GM11168 (cell line): ENCODE results near the gene PDLIM7.
"Not testable (repeated sequence)": the region's sequence is repeated elsewhere in the genome, so short reads cannot be mapped to it uniquely, and the experiment has no call there.

ENCODE experiments used
- in situ Hi-C: fragments of 300-500 bp; cut with MboI; formaldehyde crosslinking; loops from one replicate; pipeline ENCODE4 v1.12.0; 2022; ENCODE audit warnings: low sequenced_read_pairs; ENCODE audit not compliant: unreplicated experiment

The PDLIM7 gene

GRCh38 chr5:177493795-177494345 is 3.5 kb downstream of the PDLIM7 start:
- in situ Hi-C loops, result no loop called here

- in situ Hi-C loops, result no loop called here
Measured at GRCh38 chr5:177492841-177493240, 4.6 kb downstream of the PDLIM7 start.

GRCh38 chr5:177491983-177492746 is 5.2 kb downstream of the PDLIM7 start:
- in situ Hi-C loops, result no loop called here

- in situ Hi-C loops, result no loop called here
Measured at GRCh38 chr5:177491429-177491945, 5.9 kb downstream of the PDLIM7 start.

- in situ Hi-C loops, result no loop called here
Measured at GRCh38 chr5:177490992-177491391, 6.4 kb downstream of the PDLIM7 start.

- in situ Hi-C loops, result no loop called here
Measured at GRCh38 chr5:177490311-177490991, 7.0 kb downstream of the PDLIM7 start.

GRCh38 chr5:177489119-177489716 is 8.2 kb downstream of the PDLIM7 start:
- in situ Hi-C loops, result no loop called here

- in situ Hi-C loops, result no loop called here
Measured at GRCh38 chr5:177487975-177488374, 9.4 kb downstream of the PDLIM7 start.

- in situ Hi-C loops, result no loop called here
Measured at GRCh38 chr5:177487144-177487543, 10.3 kb downstream of the PDLIM7 start.

- in situ Hi-C loops, result no loop called here
Measured at GRCh38 chr5:177486256-177486655, 11.1 kb downstream of the PDLIM7 start.

- in situ Hi-C loops, result not testable (repeated sequence)
Measured at GRCh38 chr5:177485753-177486152, 11.7 kb downstream of the PDLIM7 start.

GRCh38 chr5:177484902-177485549 is 12.4 kb downstream of the PDLIM7 start:
- in situ Hi-C loops, result no loop called here

GRCh38 chr5:177483994-177484901 is 13.2 kb downstream of the PDLIM7 start:
- in situ Hi-C loops, result no loop called here

GRCh38 chr5:177483042-177483441 is 14.4 kb downstream of the PDLIM7 start:
- in situ Hi-C loops, result no loop called here

GRCh38 chr5:177482359-177482795 is 15.0 kb downstream of the PDLIM7 start:
- in situ Hi-C loops, result no loop called here

GRCh38 chr5:177479774-177480173 is 17.6 kb downstream of the PDLIM7 start:
- in situ Hi-C loops, result no loop called here

GRCh38 chr5:177478711-177479646 is 18.4 kb downstream of the PDLIM7 start:
- in situ Hi-C loops, result no loop called here
